AG09319 (cell line): ENCODE measurements around the gene TBL3.

Experiments
- DNase-seq: peaks from one replicate; pipeline ENCODE4 v3.0.0-alpha.2; 2010; ENCODE audit warnings: low read depth; ENCODE audit errors: extremely low read depth
- TF ChIP-seq, protein P1 (sequence below): IDR thresholded peaks from 2 replicates; pipeline ENCODE4 v1.5.1; 2011; ENCODE audit warnings: low read depth, mild to moderate bottlenecking, inconsistent platforms, low read length, moderate library complexity

The TBL3 gene

DNA sequence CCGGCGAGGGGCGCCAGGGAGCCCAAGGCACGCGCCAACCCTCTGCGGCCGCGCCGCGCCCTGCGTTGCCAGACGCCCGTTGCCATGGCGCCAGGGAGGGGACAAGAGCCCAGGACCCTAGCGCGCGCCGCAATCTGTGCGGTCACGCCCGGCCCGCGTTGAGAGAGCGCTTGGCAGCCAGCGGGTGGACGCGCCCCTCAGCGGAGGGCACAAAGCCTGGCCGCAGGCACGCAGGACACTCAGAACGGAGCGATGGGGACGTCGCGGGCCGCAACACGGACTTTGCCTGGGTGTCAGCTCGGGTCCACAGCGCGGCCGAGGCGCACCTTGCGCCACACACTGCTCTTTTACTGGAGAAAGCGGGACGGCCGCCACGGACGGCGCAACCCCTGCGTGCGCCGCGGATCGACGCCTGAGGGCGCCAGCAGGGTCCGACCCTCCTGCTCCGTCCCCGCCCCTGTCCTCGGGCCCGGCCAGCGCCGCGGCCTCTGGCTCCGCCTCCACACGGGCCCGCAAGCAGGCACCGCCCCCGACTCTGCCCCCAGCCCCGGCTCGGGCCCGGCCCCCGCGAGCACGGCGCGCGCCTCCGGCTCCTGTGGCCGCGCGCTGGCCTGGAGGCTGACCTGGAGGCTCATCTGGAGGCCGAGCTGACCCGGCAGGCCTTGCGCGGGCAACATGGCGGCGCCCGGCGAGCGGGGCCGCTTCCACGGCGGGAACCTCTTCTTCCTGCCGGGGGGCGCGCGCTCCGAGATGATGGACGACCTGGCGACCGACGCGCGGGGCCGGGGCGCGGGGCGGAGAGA is 11.9 kb downstream of the TBL3 start, which contains the start of gene GFER:
TSS of gene GFER (plus strand) at position 650 of the 803 bp plus-strand sequence. CDS start at position 676, 26 bp downstream.
- DNase-seq = peak; percentile 83
- TF ChIP-seq, protein P1, sequence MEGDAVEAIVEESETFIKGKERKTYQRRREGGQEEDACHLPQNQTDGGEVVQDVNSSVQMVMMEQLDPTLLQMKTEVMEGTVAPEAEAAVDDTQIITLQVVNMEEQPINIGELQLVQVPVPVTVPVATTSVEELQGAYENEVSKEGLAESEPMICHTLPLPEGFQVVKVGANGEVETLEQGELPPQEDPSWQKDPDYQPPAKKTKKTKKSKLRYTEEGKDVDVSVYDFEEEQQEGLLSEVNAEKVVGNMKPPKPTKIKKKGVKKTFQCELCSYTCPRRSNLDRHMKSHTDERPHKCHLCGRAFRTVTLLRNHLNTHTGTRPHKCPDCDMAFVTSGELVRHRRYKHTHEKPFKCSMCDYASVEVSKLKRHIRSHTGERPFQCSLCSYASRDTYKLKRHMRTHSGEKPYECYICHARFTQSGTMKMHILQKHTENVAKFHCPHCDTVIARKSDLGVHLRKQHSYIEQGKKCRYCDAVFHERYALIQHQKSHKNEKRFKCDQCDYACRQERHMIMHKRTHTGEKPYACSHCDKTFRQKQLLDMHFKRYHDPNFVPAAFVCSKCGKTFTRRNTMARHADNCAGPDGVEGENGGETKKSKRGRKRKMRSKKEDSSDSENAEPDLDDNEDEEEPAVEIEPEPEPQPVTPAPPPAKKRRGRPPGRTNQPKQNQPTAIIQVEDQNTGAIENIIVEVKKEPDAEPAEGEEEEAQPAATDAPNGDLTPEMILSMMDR = peak; percentile 27

- TF ChIP-seq, protein P1 = no peak
- no peak for DNase-seq
Measured at GRCh38 chr16:1984347-1985225, 12.7 kb downstream of the TBL3 start.

DNA sequence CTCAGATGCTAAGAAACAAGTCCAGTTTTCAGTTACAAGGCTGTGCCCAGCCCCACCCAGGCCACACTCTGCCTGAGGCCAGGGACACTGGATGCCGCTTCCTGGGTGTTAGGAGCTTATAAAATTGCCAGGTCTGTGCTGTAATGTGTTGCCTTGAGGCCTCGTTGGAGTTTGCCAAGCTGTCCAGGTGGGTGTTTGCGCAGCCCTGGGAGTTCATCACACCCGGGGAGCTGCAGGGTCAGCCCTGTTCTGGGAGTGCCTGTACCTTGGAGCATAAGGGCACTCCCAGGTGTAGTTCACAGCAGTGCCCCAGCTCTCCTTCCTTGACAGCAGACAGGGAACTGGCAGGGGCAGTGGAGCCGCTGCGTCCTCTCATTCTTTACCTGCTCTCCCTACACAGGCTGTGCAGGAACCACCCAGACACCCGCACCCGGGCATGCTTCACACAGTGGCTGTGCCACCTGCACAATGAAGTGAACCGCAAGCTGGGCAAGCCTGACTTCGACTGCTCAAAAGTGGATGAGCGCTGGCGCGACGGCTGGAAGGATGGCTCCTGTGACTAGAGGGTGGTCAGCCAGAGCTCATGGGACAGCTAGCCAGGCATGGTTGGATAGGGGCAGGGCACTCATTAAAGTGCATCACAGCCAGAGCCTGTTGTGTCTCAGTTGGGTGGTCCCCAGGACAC is 13.8 kb downstream of the TBL3 start:
- TF ChIP-seq, protein P1 = no peak
- no peak for DNase-seq

DNA sequence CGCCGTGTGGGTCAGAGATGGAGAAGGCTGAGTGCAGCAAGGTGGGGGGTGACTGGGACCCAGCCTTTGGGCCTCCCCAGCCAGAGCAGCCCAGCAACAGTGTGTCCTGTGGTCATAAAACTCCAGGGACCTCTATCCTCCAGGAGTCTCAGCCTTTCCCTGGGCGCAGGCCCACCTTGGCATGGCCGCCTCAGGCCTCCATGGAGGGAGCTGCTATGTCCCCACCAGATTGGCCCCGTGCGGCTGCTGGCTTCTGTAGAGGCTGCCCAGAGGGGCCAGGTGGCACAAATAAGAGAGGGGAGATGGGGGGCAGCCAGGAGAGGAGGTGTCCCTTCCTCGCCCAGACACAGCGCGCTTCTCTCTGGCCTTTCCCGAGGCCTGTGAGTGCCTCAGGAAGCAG is 15.3 kb downstream of the TBL3 start:
- DNase-seq = no peak
- TF ChIP-seq, protein P1 = no peak

- TF ChIP-seq, protein P1 = no peak
- DNase-seq = no peak
Measured at GRCh38 chr16:1989209-1990100, 17.6 kb downstream of the TBL3 start, which contains the start of gene SYNGR3. TSS of gene SYNGR3 (plus strand) at chr16:1989970. CDS start at chr16:1990103, 133 bp downstream.

DNA sequence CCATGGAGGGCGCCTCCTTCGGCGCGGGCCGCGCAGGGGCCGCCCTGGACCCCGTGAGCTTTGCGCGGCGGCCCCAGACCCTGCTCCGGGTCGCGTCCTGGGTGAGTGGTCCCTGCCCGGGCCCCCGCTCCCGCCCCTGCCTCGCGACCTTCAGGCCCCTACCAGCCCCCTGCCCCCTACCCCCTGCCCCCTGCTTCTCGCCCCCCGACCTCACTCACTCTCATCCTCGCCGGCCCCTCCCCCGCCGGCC is 18.2 kb downstream of the TBL3 start:
- TF ChIP-seq, protein P1 = no peak
- no peak for DNase-seq
